H1 (cell line): ENCODE measurements around the gene MAP9. TPM values are rescaled to one million over a fixed set of nuclear protein-coding genes. Genes with fewer than 3 reads are reported as not detected.

Experiments used
- CTCF ChIA-PET: fragments of 300-600 bp; sonication (Branson Sonifier 250); formaldehyde crosslinking; loops from one replicate; lab custom pipeline; 2021; ENCODE audit not compliant: partially characterized antibody; lab: Charles Lee
- POLR2A ChIA-PET: fragments of 300-600 bp; sonication (Branson Sonifier 250); formaldehyde crosslinking; loops from one replicate; lab custom pipeline; 2021; ENCODE audit warnings: inconsistent platforms; ENCODE audit not compliant: partially characterized antibody; lab: Charles Lee
- DNase-seq, 2 experiments: peaks; one replicate each; pipeline versions ENCODE4 v3.0.0 to v3.0.0-alpha.2; 2010 to 2022; ENCODE audit warnings: low spot score in 2 of 2, low read depth in 1 of 2, mixed read lengths in 1 of 2
- FAIRE-seq: peaks from 2 replicates; lab custom pipeline; 2011; peaks lifted over from hg19 to GRCh38; lab: Jason Lieb, UNC
- H2AFZ ChIP-seq: 2 replicates; pipeline ENCODE4 v1.8.1; 2012; ENCODE audit warnings: low read length, inconsistent platforms
- H2AK5ac ChIP-seq: 2 replicates; pipeline ENCODE4 v1.6.1; 2013; ENCODE audit warnings: low read depth, low read length
- H2BK120ac ChIP-seq: replicated peaks from 2 replicates; pipeline ENCODE3; 2013; ENCODE audit warnings: low read depth, low read length, inconsistent platforms
- H2BK12ac ChIP-seq: 2 replicates; pipeline ENCODE4 v1.6.1; 2013; ENCODE audit warnings: low read depth, low read length
- H2BK15ac ChIP-seq: 2 replicates; pipeline ENCODE4 v1.6.1; 2013; ENCODE audit warnings: low read length
- H2BK20ac ChIP-seq: 2 replicates; pipeline ENCODE4 v1.6.1; 2013; ENCODE audit warnings: low read length
- H2BK5ac ChIP-seq: 2 replicates; pipeline ENCODE4 v1.6.1; 2013; ENCODE audit warnings: low read depth, low read length
- H3K14ac ChIP-seq: 2 replicates; pipeline ENCODE4 v1.6.1; 2013; ENCODE audit warnings: inconsistent platforms; ENCODE audit not compliant: insufficient read length
- H3K18ac ChIP-seq: 2 replicates; pipeline ENCODE4 v1.6.1; 2013; ENCODE audit warnings: low read length; ENCODE audit errors: extremely low read depth
- H3K23ac ChIP-seq: 2 replicates; pipeline ENCODE4 v1.6.1; 2013; ENCODE audit warnings: inconsistent platforms; ENCODE audit not compliant: insufficient read length
- H3K23me2 ChIP-seq: 2 replicates; pipeline ENCODE4 v1.6.1; 2013; ENCODE audit warnings: low read depth, low read length
- H3K27ac ChIP-seq: 2 replicates; pipeline ENCODE4 v1.6.1; 2011; ENCODE audit warnings: low read depth, low read length, inconsistent platforms
- H3K27me3 ChIP-seq, 4 experiments: replicated peaks in 1 of 4; 1 replicate in 1 of 4; 2 replicates in 3 of 4; pipeline versions ENCODE4 v1.6.1 to v1.8.1; 2011 to 2013; ENCODE audit warnings: low read length in 3 of 4, mild to moderate bottlenecking in 3 of 4, inconsistent platforms in 2 of 4, mixed read lengths in 2 of 4, moderate library complexity in 1 of 4; ENCODE audit not compliant: control insufficient read depth in 3 of 4, insufficient read depth in 3 of 4; ENCODE audit errors: extremely low read depth in 1 of 4
- H3K36me3 ChIP-seq, 4 experiments: 2 replicates each; pipeline versions ENCODE4 v1.6.1 to v1.8.1; 2011 to 2013; ENCODE audit warnings: mild to moderate bottlenecking in 4 of 4, low read length in 3 of 4, moderate library complexity in 2 of 4, control low read depth in 1 of 4, inconsistent platforms in 1 of 4; ENCODE audit not compliant: insufficient read depth in 4 of 4, control insufficient read depth in 2 of 4
- H3K4ac ChIP-seq: replicated peaks from 2 replicates; pipeline ENCODE3; 2013; ENCODE audit warnings: low read length, low read depth, mixed read lengths, inconsistent platforms; ENCODE audit not compliant: insufficient read length
- H3K4me1 ChIP-seq, 4 experiments: replicated peaks in 1 of 4; 1 replicate in 1 of 4; 2 replicates in 3 of 4; pipeline versions ENCODE4 v1.6.1 to v1.8.1; 2011 to 2013; ENCODE audit warnings: low read length in 3 of 4, inconsistent platforms in 2 of 4, mixed read lengths in 1 of 4; ENCODE audit not compliant: insufficient read depth in 4 of 4, control insufficient read depth in 3 of 4
- H3K4me2 ChIP-seq, 2 experiments: 2 replicates each; pipeline versions ENCODE4 v1.6.1 to v1.8.1; 2011 to 2013; ENCODE audit warnings: low read depth in 2 of 2, low read length in 2 of 2, control low read depth in 1 of 2, inconsistent platforms in 1 of 2, mild to moderate bottlenecking in 1 of 2; ENCODE audit not compliant: insufficient read depth in 1 of 2
- H3K4me3 ChIP-seq, 4 experiments: fragments of 200-600, 300-600 bp in 1 of 4; sonication (generic), shearing (Covaris generic), sonication (Bioruptor Twin) in 1 of 4; 2 replicates each; pipeline versions ENCODE4 v1.5.1 to v1.8.1; 2011 to 2016; ENCODE audit warnings: low read length in 4 of 4, low read depth in 3 of 4, control low read depth in 2 of 4, inconsistent platforms in 2 of 4, mild to moderate bottlenecking in 2 of 4, mixed read lengths in 1 of 4, moderate library complexity in 1 of 4; ENCODE audit not compliant: insufficient read depth in 2 of 4; ENCODE audit errors: extremely low read depth in 1 of 4
- H3K56ac ChIP-seq: replicated peaks from 2 replicates; pipeline ENCODE3; 2013; ENCODE audit warnings: low read depth, mild to moderate bottlenecking, mixed read lengths, low read length, inconsistent platforms; ENCODE audit not compliant: insufficient read length
- H3K79me1 ChIP-seq: 2 replicates; pipeline ENCODE4 v1.6.1; 2013; ENCODE audit warnings: low read depth, low read length, control low read depth
- H3K79me2 ChIP-seq, 2 experiments: 2 replicates each; pipeline versions ENCODE4 v1.6.1 to v1.8.1; 2012 to 2013; ENCODE audit warnings: low read length in 2 of 2, mild to moderate bottlenecking in 2 of 2, inconsistent platforms in 1 of 2; ENCODE audit not compliant: insufficient read depth in 2 of 2, control insufficient read depth in 1 of 2
- H3K9ac ChIP-seq, 4 experiments: replicated peaks in 1 of 4; 1 replicate in 1 of 4; 2 replicates in 3 of 4; pipeline versions ENCODE4 v1.6.1 to v1.8.1; 2011 to 2013; ENCODE audit warnings: low read depth in 3 of 4, low read length in 3 of 4, control low read depth in 2 of 4, mild to moderate bottlenecking in 2 of 4, moderate library complexity in 2 of 4, inconsistent platforms in 1 of 4; ENCODE audit errors: extremely low read depth in 1 of 4
- H3K9me3 ChIP-seq, 2 experiments: 2 replicates each; pipeline versions ENCODE4 v1.6.1 to v1.8.1; 2012 to 2013; ENCODE audit warnings: mild to moderate bottlenecking in 2 of 2, moderate library complexity in 2 of 2, control low read depth in 1 of 2, inconsistent platforms in 1 of 2, low read depth in 1 of 2, low read length in 1 of 2, mixed read lengths in 1 of 2; ENCODE audit not compliant: insufficient read depth in 2 of 2
- H4K20me1 ChIP-seq, 2 experiments: replicated peaks in 1 of 2; 2 replicates each; pipeline versions ENCODE3 to v1.8.1; 2011 to 2013; ENCODE audit warnings: inconsistent platforms in 2 of 2, low read length in 2 of 2, mild to moderate bottlenecking in 1 of 2; ENCODE audit not compliant: insufficient read depth in 2 of 2, control insufficient read depth in 1 of 2
- H4K5ac ChIP-seq: 2 replicates; pipeline ENCODE4 v1.6.1; 2013; ENCODE audit warnings: low read length, low read depth, mixed read lengths, inconsistent platforms; ENCODE audit not compliant: insufficient read length
- H4K8ac ChIP-seq: 2 replicates; pipeline ENCODE4 v1.8.0; 2013; ENCODE audit warnings: mild to moderate bottlenecking, moderate library complexity, low read length, inconsistent platforms; ENCODE audit not compliant: insufficient read depth; ENCODE audit errors: extremely low read depth
- H4K91ac ChIP-seq: replicated peaks from 2 replicates; pipeline ENCODE3; 2013; ENCODE audit warnings: low read length, mixed read lengths, inconsistent platforms; ENCODE audit not compliant: insufficient read length
- GTF2F1 ChIP-seq: IDR thresholded peaks from 2 replicates; pipeline ENCODE4 v1.6.1; 2012; ENCODE audit warnings: low read depth, low read length, improper control_type of control experiment, borderline replicate concordance
- PHF8 ChIP-seq: fragments of 200-600 bp; sonication (generic); conservative IDR thresholded peaks from 2 replicates; pipeline ENCODE4 v1.7.1; 2012; ENCODE audit warnings: low read depth, mild to moderate bottlenecking, inconsistent platforms, low read length, moderate library complexity
- RAD21 ChIP-seq, 2 experiments: IDR thresholded peaks in 1 of 2; conservative IDR thresholded peaks in 1 of 2; 2 replicates each; pipeline ENCODE4 v1.6.1; 2011; ENCODE audit warnings: low read depth in 2 of 2, low read length in 2 of 2, improper control_type of control experiment in 1 of 2, inconsistent platforms in 1 of 2, mild to moderate bottlenecking in 1 of 2, moderate library complexity in 1 of 2
- SIRT6 ChIP-seq: IDR thresholded peaks from one replicate; pipeline ENCODE4 v1.7.1; 2012; ENCODE audit warnings: low read length, inconsistent platforms
- SIX5 ChIP-seq: IDR thresholded peaks from 2 replicates; pipeline ENCODE4 v1.6.1; 2011; ENCODE audit warnings: mild to moderate bottlenecking, low read depth, low read length
- ZNF274 ChIP-seq: IDR thresholded peaks from 2 replicates; pipeline ENCODE4 v1.7.0; 2012; ENCODE audit warnings: low read length, borderline replicate concordance; ENCODE audit errors: extremely low read depth
- WGBS, 2 experiments: shearing (Covaris generic) in 1 of 2; methylation state at CpG; one replicate each; pipeline versions ENCODE4 v1.1.6 to v1.1.7; 2013 to 2015; ENCODE audit warnings: low lambda C conversion rate in 2 of 2, mixed read lengths in 2 of 2, inconsistent platforms in 1 of 2, low coverage in 1 of 2, missing lambda C conversion rate in 1 of 2; ENCODE audit not compliant: insufficient replicate concordance in 2 of 2, insufficient coverage in 1 of 2, insufficient read length in 1 of 2; ENCODE audit errors: extremely low coverage in 1 of 2, missing lambda C conversion rate in 1 of 2; 5-methylcytosine and 5-hydroxymethylcytosine counted together
- polyA plus RNA-seq, 7 experiments: library from polyadenylated mRNA; depleted of rRNA in 3 of 7; stranded (reverse) in 5 of 7; unstranded in 2 of 7; fragments of >200 nt in 5 of 7; fragments of 200-250 nt in 2 of 7; gene quantifications; 1 replicate in 5 of 7; 2 replicates in 1 of 7; 4 replicates in 1 of 7; pipeline versions ENCODE4 v1.2.1 to v1.2.3, GENCODE V29; 2011 to 2013; ENCODE audit warnings: missing spikeins in 2 of 7, mixed read lengths in 2 of 7
- total RNA-seq: library from RNA; stranded (reverse); fragmentation: NEBNext Ultra II Directional; extraction: Animal tissue kit (Norgen Biotek cat#: 25700); gene quantifications from 2 replicates; pipeline ENCODE4 v1.2.1, GENCODE V29; 2021

Gene MAP9
- total and polyA plus RNA-seq, 2 of the 8 experiments (the other 6 are each of a cell fraction or from before 2014, with no cell fraction given), result 2.1 to 18.9 TPM

GRCh38 chr4:155402941-155403340, 26.2 kb upstream of the MAP9 start:
- FAIRE-seq, result no peak
- POLR2A ChIA-PET, result no interaction called here

More at GRCh38 chr4:155402941-155403340, 26.2 kb upstream of the MAP9 start:
- Histone ChIP-seq H3K4me2 (no peak overlapping the region), H2BK15ac (no peak overlapping the region), H2BK20ac (no peak overlapping the region), H3K4me1 (no peaks in the 10 kb centered on the region), H3K23ac (no peak overlapping the region), H3K56ac (no peak overlapping the region), H3K27ac (no peak overlapping the region), H2AFZ (0 out of 2 replicates have a peak overlapping the region, but pooled peaks have one; percentile 1), H2AK5ac (no peak overlapping the region), H3K9me3 (no peaks in the 10 kb centered on the region), H3K27me3 (0 out of 7 replicates have a peak, but pooled peaks cover 0 to 4% (median 0%) of the 10 kb centered on the region in 4 experiments), H3K79me2 (no peaks in the 10 kb centered on the region), H3K9ac (no peak overlapping the region), H4K5ac (no peak overlapping the region), H3K4me3 (no peak overlapping the region), H3K23me2 (no peaks in the 10 kb centered on the region), H3K36me3 (no peaks in the 10 kb centered on the region), H3K79me1 (no peaks in the 10 kb centered on the region), H2BK12ac (no peak overlapping the region), H3K4ac (no peak overlapping the region), H3K14ac (no peak overlapping the region), H3K18ac (no peak overlapping the region), H2BK120ac (no peak overlapping the region), H2BK5ac (no peak overlapping the region), H4K91ac (no peak overlapping the region), H4K20me1 (no peaks in the 10 kb centered on the region), H4K8ac (no peak overlapping the region)
- no peak for TF ChIP-seq GTF2F1
- no peak for TF ChIP-seq ZNF274
- TF ChIP-seq SIRT6, result no peak
- no peak for TF ChIP-seq RAD21 (IDR thresholded peaks at IDR 0.05 in 1 of 2, conservative IDR thresholded peaks at IDR 0.05 in 1 of 2; ENCODE audit: low read depth in 2 of 2, low read length in 2 of 2)
- no peak for TF ChIP-seq SIX5
- no peak for TF ChIP-seq PHF8
- DNase-seq, result no peak
- 80% methylated on average over 2 of the region's 2 CpGs; no CpG with 5 or more reads in 1 of the 2 experiments for WGBS, 2 experiments
- CTCF ChIA-PET, result interaction anchor here (1.0 to 2.2 kb wide), 4 partner anchors 38 to 398 kb away, joined by 3 to 9 read pairs (median 4); no protein-coding TSS in a partner anchor
